WTC11 (cell line): Measurements from ENCODE around the gene C10orf105.

Source experiments
- ATF6 ChIP-seq: sonication (generic); formaldehyde crosslinking; IDR thresholded peaks from 2 replicates; pipeline ENCODE4 v1.8.1; 2023; ENCODE audit warnings: mild to moderate bottlenecking, missing genetic modification reagents
- CREB1 ChIP-seq: sonication (generic); formaldehyde crosslinking; IDR thresholded peaks from 2 replicates; pipeline ENCODE4 v1.8.0; 2023; ENCODE audit warnings: mild to moderate bottlenecking, missing genetic modification reagents
- CTCF ChIP-seq: fragments of 200-600 bp; IDR thresholded peaks from 2 replicates; pipeline ENCODE4 v1.8.0; 2022; ENCODE audit warnings: antibody characterized with exemption
- E2F5 ChIP-seq: sonication (generic); formaldehyde crosslinking; IDR thresholded peaks from 2 replicates; pipeline ENCODE4 v1.8.1; 2022; ENCODE audit warnings: mild to moderate bottlenecking, moderate library complexity, missing genetic modification reagents
- FOXP1 ChIP-seq: sonication (generic); formaldehyde crosslinking; IDR thresholded peaks from 2 replicates; pipeline ENCODE4 v1.8.0; 2022; ENCODE audit warnings: missing genetic modification reagents, mild to moderate bottlenecking, moderate library complexity, borderline replicate concordance
- FOXP4 ChIP-seq: sonication (generic); formaldehyde crosslinking; IDR thresholded peaks from 2 replicates; pipeline ENCODE4 v1.8.0; 2022; ENCODE audit warnings: mild to moderate bottlenecking, missing genetic modification reagents
- GABPB1 ChIP-seq: sonication (generic); formaldehyde crosslinking; IDR thresholded peaks from 2 replicates; pipeline ENCODE4 v1.8.1; 2023; ENCODE audit warnings: mild to moderate bottlenecking, missing genetic modification reagents
- IRF2 ChIP-seq: sonication (generic); formaldehyde crosslinking; IDR thresholded peaks from 2 replicates; pipeline ENCODE4 v1.8.0; 2022; ENCODE audit warnings: low read depth, missing genetic modification reagents, borderline replicate concordance
- MAX ChIP-seq: sonication (generic); formaldehyde crosslinking; IDR thresholded peaks from 2 replicates; pipeline ENCODE4 v1.8.0; 2022; ENCODE audit warnings: mild to moderate bottlenecking, missing genetic modification reagents
- NFE2L1 ChIP-seq: sonication (generic); formaldehyde crosslinking; IDR thresholded peaks from 2 replicates; pipeline ENCODE4 v1.8.1; 2023; ENCODE audit warnings: missing genetic modification reagents
- PREB ChIP-seq: sonication (generic); formaldehyde crosslinking; IDR thresholded peaks from 2 replicates; pipeline ENCODE4 v1.8.1; 2022; ENCODE audit warnings: mild to moderate bottlenecking, missing genetic modification reagents, moderate library complexity, borderline replicate concordance
- SP1 ChIP-seq: sonication (generic); formaldehyde crosslinking; conservative IDR thresholded peaks from 2 replicates; pipeline ENCODE4 v1.8.1; 2022; ENCODE audit warnings: missing genetic modification reagents
- TEAD1 ChIP-seq: sonication (generic); formaldehyde crosslinking; IDR thresholded peaks from 2 replicates; pipeline ENCODE4 v1.8.0; 2022; ENCODE audit warnings: mild to moderate bottlenecking, missing genetic modification reagents
- ZBTB21 ChIP-seq: sonication (generic); formaldehyde crosslinking; IDR thresholded peaks from 2 replicates; pipeline ENCODE4 v1.8.1; 2023; ENCODE audit warnings: mild to moderate bottlenecking, missing genetic modification reagents, borderline replicate concordance

- TF ChIP-seq MAX (CRISPR knock-in tag) = no peak
- no peak for TF ChIP-seq CREB1 (CRISPR knock-in tag)
- no peak for TF ChIP-seq CTCF
- no peak for TF ChIP-seq GABPB1
- no peak for TF ChIP-seq SP1 (CRISPR knock-in tag)
- TF ChIP-seq ZBTB21 = no peak
- TF ChIP-seq FOXP4 (CRISPR knock-in tag) = no peak
- no peak for TF ChIP-seq IRF2
- no peak for TF ChIP-seq ATF6 (CRISPR knock-in tag)
- TF ChIP-seq FOXP1 = no peak
- no peak for TF ChIP-seq PREB (CRISPR knock-in tag)
- TF ChIP-seq NFE2L1 (CRISPR knock-in tag) = no peak
- no peak for TF ChIP-seq TEAD1 (CRISPR knock-in tag)
- no peak for TF ChIP-seq E2F5
Observed at GRCh38 chr10:71717056-71717455, 2.5 kb downstream of the C10orf105 start.
